Hepatocyte (in vitro differentiated cells): ENCODE measurements around the gene GRIA2. TPM values are rescaled to one million over a fixed set of nuclear protein-coding genes. Genes with fewer than 3 reads are reported as not detected.

ENCODE experiments used
- DNase-seq: peaks from one replicate; pipeline ENCODE4 v3.0.0-alpha.2; 2016; ENCODE audit warnings: low spot score
- H2AFZ ChIP-seq: fragments of 200-600 bp; sonication (generic); 2 replicates; pipeline ENCODE4 v1.6.0; 2016; ENCODE audit warnings: antibody characterized with exemption, mild to moderate bottlenecking
- H3K27ac ChIP-seq: fragments of 200-600 bp; sonication (generic); 2 replicates; pipeline ENCODE4 v1.5.1; 2016; ENCODE audit warnings: mild to moderate bottlenecking
- H3K27me3 ChIP-seq: fragments of 200-600 bp; sonication (generic); 2 replicates; pipeline ENCODE4 v1.6.1; 2016
- H3K36me3 ChIP-seq: fragments of 200-600 bp; sonication (generic); replicated peaks from 2 replicates; pipeline ENCODE4 v1.5.1; 2016; ENCODE audit warnings: low read depth; ENCODE audit not compliant: insufficient read depth
- H3K4me1 ChIP-seq: fragments of 200-600 bp; sonication (generic); 2 replicates; pipeline ENCODE4 v1.5.1; 2016; ENCODE audit warnings: mild to moderate bottlenecking, moderate library complexity; ENCODE audit not compliant: insufficient read depth
- H3K4me2 ChIP-seq: fragments of 200-600 bp; sonication (generic); 2 replicates; pipeline ENCODE4 v1.6.0; 2016
- H3K4me3 ChIP-seq: fragments of 200-600 bp; sonication (generic); 2 replicates; pipeline ENCODE4 v1.5.1; 2016; ENCODE audit warnings: mild to moderate bottlenecking
- H3K79me2 ChIP-seq: fragments of 200-600 bp; sonication (generic); 2 replicates; pipeline ENCODE4 v1.6.0; 2017; ENCODE audit warnings: mild to moderate bottlenecking
- H3K9me2 ChIP-seq: fragments of 200-600 bp; sonication (generic); replicated peaks from 2 replicates; pipeline ENCODE4 v1.6.0; 2017; ENCODE audit warnings: mild to moderate bottlenecking; ENCODE audit not compliant: insufficient read depth
- H3K9me3 ChIP-seq: fragments of 200-600 bp; sonication (generic); 2 replicates; pipeline ENCODE4 v1.5.1; 2016; ENCODE audit warnings: low read depth, mild to moderate bottlenecking
- H4K20me1 ChIP-seq: fragments of 200-600 bp; sonication (generic); 2 replicates; pipeline ENCODE4 v1.6.0; 2016; ENCODE audit warnings: mild to moderate bottlenecking; ENCODE audit not compliant: insufficient read depth, poor library complexity, severe bottlenecking
- EZH2 ChIP-seq: fragments of 200-600 bp; sonication (generic); IDR thresholded peaks from 2 replicates; pipeline ENCODE4 v1.6.1; 2016; ENCODE audit warnings: antibody characterized with exemption, mild to moderate bottlenecking, borderline replicate concordance
- EZH2phosphoT487 ChIP-seq: fragments of 200-600 bp; sonication (generic); IDR thresholded peaks from one replicate; pipeline ENCODE4 v1.6.1; 2018; ENCODE audit warnings: antibody characterized with exemption, mild to moderate bottlenecking, low read depth, moderate library complexity; ENCODE audit not compliant: unreplicated experiment, severe bottlenecking
- WGBS: methylation state at CpG from one replicate; pipeline ENCODE4 v1.1.6; 2016; ENCODE audit warnings: low lambda C conversion rate; ENCODE audit errors: missing lambda C conversion rate; 5-methylcytosine and 5-hydroxymethylcytosine counted together
- polyA plus RNA-seq: library from polyadenylated mRNA; unstranded; fragments of >200 nt; fragmentation: Nextera tagmentation; extraction: Ambion mirVana; gene quantifications from 2 replicates; pipeline ENCODE4 v1.2.1, GENCODE V29; 2016
- total RNA-seq: library from RNA; depleted of rRNA; stranded (reverse); fragments of >200 nt; gene quantifications from 2 replicates; pipeline ENCODE4 v1.2.3, GENCODE V29; 2014
- TF ChIP-seq, protein P1 (sequence below): fragments of 200-600 bp; sonication (generic); IDR thresholded peaks from 2 replicates; pipeline ENCODE4 v1.5.1; 2016; ENCODE audit warnings: antibody characterized with exemption, mild to moderate bottlenecking; ENCODE audit not compliant: poor library complexity

The GRIA2 gene
- total and polyA plus RNA-seq, 2 experiments from 2014 or later = 1.5 TPM

- H2AFZ ChIP-seq = no peak overlapping the region
- no peaks in the 10 kb centered on the region for H3K9me3 ChIP-seq
- H3K27me3 ChIP-seq = no peaks in the 10 kb centered on the region
- H3K27ac ChIP-seq = no peak overlapping the region
- no peaks in the 10 kb centered on the region for H3K9me2 ChIP-seq
- H3K79me2 ChIP-seq = no peaks in the 10 kb centered on the region
- H3K4me1 ChIP-seq = no peaks in the 10 kb centered on the region
- 79% methylated on average over 1 of the region's 1 CpG for WGBS
- H3K4me3 ChIP-seq = no peak overlapping the region
- DNase-seq = no peak
- TF ChIP-seq EZH2 (no peak), EZH2phosphoT487 (no peak)
- TF ChIP-seq, protein P1, sequence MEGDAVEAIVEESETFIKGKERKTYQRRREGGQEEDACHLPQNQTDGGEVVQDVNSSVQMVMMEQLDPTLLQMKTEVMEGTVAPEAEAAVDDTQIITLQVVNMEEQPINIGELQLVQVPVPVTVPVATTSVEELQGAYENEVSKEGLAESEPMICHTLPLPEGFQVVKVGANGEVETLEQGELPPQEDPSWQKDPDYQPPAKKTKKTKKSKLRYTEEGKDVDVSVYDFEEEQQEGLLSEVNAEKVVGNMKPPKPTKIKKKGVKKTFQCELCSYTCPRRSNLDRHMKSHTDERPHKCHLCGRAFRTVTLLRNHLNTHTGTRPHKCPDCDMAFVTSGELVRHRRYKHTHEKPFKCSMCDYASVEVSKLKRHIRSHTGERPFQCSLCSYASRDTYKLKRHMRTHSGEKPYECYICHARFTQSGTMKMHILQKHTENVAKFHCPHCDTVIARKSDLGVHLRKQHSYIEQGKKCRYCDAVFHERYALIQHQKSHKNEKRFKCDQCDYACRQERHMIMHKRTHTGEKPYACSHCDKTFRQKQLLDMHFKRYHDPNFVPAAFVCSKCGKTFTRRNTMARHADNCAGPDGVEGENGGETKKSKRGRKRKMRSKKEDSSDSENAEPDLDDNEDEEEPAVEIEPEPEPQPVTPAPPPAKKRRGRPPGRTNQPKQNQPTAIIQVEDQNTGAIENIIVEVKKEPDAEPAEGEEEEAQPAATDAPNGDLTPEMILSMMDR = no peak
- no peak overlapping the region for H3K4me2 ChIP-seq
- no peaks in the 10 kb centered on the region for H4K20me1 ChIP-seq
- H3K36me3 ChIP-seq = no peaks in the 10 kb centered on the region
Observed at GRCh38 chr4:157280673-157281072, 60.1 kb downstream of the GRIA2 start.

- TF ChIP-seq, protein P1 = no peak
- TF ChIP-seq EZH2 (no peak), EZH2phosphoT487 (no peak)
- H3K79me2 ChIP-seq = no peaks in the 10 kb centered on the region
- no peaks in the 10 kb centered on the region for H3K9me3 ChIP-seq
Observed at GRCh38 chr4:157282019-157282418, 61.5 kb downstream of the GRIA2 start.

DNA sequence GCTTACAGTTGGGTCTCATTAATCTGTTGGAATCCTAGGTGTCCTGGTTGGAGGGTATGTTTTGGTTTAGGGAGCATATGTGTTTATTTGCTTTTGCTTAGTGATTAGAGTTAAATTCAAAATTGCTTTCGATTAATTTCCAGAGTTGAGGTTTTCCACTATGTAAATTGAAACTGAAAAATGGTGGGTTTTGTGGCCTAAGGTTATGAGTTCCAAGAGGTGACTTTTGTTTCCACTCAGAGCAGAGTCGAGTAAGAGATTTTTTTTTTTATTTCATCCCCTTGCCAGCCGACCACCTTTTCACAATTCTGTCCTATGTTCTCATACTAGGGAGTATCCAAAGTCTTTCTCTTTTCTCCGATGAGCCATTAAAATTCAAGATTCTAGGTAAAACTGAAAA, 66.9 kb downstream of the GRIA2 start:
- H4K20me1 ChIP-seq = no peaks in the 10 kb centered on the region
- no peak overlapping the region for H2AFZ ChIP-seq
- no peak overlapping the region for H3K4me3 ChIP-seq
- no peaks in the 10 kb centered on the region for H3K36me3 ChIP-seq
- TF ChIP-seq, protein P1 = no peak
- H3K4me1 ChIP-seq = no peaks in the 10 kb centered on the region
- H3K4me2 ChIP-seq = no peak overlapping the region
- H3K27ac ChIP-seq = no peak overlapping the region
- DNase-seq = no peak
- H3K27me3 ChIP-seq = no peaks in the 10 kb centered on the region
- H3K9me2 ChIP-seq = no peaks in the 10 kb centered on the region
- no peaks in the 10 kb centered on the region for H3K79me2 ChIP-seq
- 80% methylated on average over 4 of the region's 4 CpGs for WGBS
- H3K9me3 ChIP-seq = no peaks in the 10 kb centered on the region

More at GRCh38 chr4:157282019-157282418, 61.5 kb downstream of the GRIA2 start:
- Histone ChIP-seq H3K4me1 (no peaks in the 10 kb centered on the region), H3K4me3 (no peak overlapping the region), H3K36me3 (no peaks in the 10 kb centered on the region), H2AFZ (no peak overlapping the region), H3K9me2 (no peaks in the 10 kb centered on the region), H4K20me1 (no peaks in the 10 kb centered on the region), H3K4me2 (no peak overlapping the region), H3K27ac (no peak overlapping the region), H3K27me3 (no peaks in the 10 kb centered on the region)
- no peak for DNase-seq
- WGBS = 85% methylated on average over 3 of the region's 3 CpGs

DNA sequence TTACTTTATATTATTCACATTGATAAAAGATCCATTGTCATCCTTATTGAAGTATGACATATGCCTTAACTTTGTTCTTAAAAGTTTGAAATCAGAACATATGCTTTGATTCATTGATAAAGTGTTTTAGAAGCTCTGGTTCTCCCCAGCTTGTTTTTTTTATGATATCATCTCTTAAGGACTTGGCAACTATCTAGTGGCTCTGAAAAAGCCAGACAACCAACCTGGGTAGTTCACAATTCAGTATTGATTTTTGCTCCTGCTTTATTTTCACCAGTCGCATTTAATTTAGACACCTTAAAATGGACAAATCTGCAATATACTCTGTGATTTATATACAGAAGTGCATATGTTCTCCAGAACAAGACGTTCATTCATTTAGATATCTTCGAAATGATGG, 70.1 kb downstream of the GRIA2 start:
- no peak overlapping the region for H3K4me3 ChIP-seq
- H3K4me1 ChIP-seq = no peaks in the 10 kb centered on the region
- TF ChIP-seq, protein P1 = no peak
- TF ChIP-seq EZH2phosphoT487 = no peak
- TF ChIP-seq EZH2 = no peak
- no peaks in the 10 kb centered on the region for H3K27me3 ChIP-seq
- DNase-seq = no peak
- H3K9me2 ChIP-seq = no peaks in the 10 kb centered on the region
- 82% methylated on average over 3 of the region's 3 CpGs for WGBS
- H3K4me2 ChIP-seq = no peak overlapping the region
- no peak overlapping the region for H3K27ac ChIP-seq
- no peaks in the 10 kb centered on the region for H3K9me3 ChIP-seq
- H3K79me2 ChIP-seq = no peaks in the 10 kb centered on the region
- no peaks in the 10 kb centered on the region for H4K20me1 ChIP-seq
- no peaks in the 10 kb centered on the region for H3K36me3 ChIP-seq
- H2AFZ ChIP-seq = no peak overlapping the region
